HG03439 (cell line): Measurements from ENCODE around the gene TCF3.

ENCODE experiments used
- ATAC-seq: cut with Tn5 transposase; IDR thresholded peaks from one replicate; pipeline ENCODE4 v1.9.1; 2021; ENCODE audit warnings: mild to moderate bottlenecking, moderate library complexity; ENCODE audit not compliant: unreplicated experiment

The TCF3 gene

GRCh38 chr19:1631557-1632100 lies 20.8 kb downstream of the TCF3 start:
- ATAC-seq: no peak

DNA sequence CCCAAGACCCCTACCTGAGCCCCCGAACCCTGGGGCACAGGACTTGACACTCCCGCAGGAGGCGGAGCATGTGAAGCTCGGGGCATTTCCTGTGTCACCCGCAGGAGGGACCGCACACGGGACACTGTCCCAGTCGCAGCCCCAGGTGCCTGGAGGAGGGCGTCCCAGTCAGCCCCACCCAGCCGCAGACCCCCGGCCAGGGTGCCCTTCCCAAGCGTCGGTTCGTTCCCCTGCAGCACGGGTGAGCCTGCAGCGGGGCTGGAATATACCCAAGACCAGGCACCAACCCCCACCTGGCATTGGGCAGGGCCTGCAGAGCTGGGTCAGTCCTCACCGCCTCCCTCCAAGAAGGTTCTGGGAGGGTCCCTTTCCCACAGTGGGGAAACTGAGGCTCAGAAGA lies 21.6 kb downstream of the TCF3 start:
- ATAC-seq: no peak

GRCh38 chr19:1630012-1630411 lies 22.4 kb downstream of the TCF3 start:
- no peak for ATAC-seq

GRCh38 chr19:1629256-1629808 lies 23.1 kb downstream of the TCF3 start:
- ATAC-seq: no peak

- ATAC-seq: no peak
Measured at GRCh38 chr19:1627194-1627593, 25.2 kb downstream of the TCF3 start.

- ATAC-seq: no peak
Measured at GRCh38 chr19:1626417-1627010, 25.9 kb downstream of the TCF3 start.

DNA sequence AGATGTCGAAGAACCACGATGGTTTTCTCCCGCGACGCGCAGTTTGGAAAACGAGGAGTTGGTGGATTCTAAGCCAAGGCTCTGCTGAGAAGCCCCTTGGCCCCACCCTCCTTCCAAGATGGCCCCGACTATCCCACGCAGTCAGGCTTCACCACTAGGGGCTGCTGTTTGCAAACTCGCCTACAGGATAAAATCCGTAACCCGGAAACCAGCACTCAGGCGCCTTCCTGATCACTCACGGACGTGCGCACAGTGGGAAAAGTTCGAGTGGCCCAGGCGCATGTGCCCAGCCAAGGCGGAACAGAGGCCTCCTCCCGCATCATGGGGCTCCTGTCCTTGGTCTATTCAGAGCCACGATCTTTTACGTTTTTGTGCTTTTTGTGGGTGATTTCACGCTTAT lies 28.0 kb downstream of the TCF3 start:
- ATAC-seq: no peak

DNA sequence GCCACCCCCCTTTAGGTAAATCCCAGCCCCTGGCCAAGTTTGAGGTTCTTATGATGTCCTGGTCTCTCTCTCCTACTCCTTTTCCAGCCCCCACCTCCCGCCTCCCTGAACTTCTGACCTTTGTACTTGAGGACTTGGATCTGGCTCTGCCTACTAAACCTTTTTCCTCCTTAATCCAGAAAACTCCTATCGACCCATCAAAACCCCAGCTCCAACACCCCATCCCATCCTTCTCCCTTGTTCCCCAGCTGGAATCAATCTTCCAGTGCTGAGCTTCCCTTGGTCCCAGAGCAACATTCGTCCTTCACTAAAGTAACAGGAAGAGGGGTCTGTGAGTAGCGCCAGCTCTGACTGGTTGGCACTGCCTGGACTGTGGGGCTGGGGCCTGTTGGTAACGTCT lies 29.9 kb downstream of the TCF3 start:
- ATAC-seq: no peak

DNA sequence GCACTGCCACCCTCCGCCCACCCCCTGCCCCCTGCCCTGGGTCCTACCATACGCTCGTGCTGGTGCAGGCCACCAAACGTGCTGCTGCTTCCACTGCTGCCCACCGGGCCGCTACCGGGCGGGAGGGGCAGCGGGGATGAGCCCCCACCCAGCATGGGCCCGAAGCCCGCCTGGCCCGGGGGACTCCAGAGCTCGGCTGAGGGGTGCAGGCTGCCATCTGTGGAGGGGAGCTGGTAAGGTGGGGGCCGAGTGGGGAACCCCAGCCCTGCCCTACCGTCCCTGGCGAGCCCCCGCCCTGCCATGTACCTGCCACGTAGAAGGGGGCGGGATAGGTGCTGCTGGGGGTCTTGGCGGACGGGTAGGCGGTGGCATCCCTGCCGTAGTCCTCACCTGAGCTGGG lies 30.4 kb downstream of the TCF3 start:
- no peak for ATAC-seq

- no peak for ATAC-seq
Measured at GRCh38 chr19:1621574-1621973, 30.8 kb downstream of the TCF3 start.

GRCh38 chr19:1621021-1621420 lies 31.4 kb downstream of the TCF3 start:
- ATAC-seq: no peak

GRCh38 chr19:1620502-1620901 lies 31.9 kb downstream of the TCF3 start:
- no peak for ATAC-seq

GRCh38 chr19:1619703-1620102 lies 32.7 kb downstream of the TCF3 start:
- ATAC-seq: no peak

DNA sequence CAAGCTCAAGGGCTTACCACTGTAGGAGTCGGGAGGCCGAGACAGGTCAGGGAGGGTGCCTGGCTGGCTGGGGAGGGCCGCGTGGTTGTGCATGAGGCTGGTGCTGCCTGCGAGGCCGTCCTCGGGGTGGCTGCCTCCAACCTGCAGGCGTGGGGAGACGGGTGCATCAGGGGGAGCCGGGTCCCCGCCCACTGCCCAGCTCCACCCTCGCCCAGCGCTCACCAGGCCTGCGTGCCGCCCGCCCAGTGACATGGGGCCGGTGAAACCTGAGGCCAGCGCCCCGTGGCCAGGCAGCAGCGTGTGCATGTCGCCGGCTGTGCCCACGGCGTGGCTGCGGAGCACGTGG lies 33.3 kb downstream of the TCF3 start:
- no peak for ATAC-seq

GRCh38 chr19:1618157-1619093 lies 34.0 kb downstream of the TCF3 start:
- ATAC-seq: no peak

GRCh38 chr19:1616875-1617274 lies 35.5 kb downstream of the TCF3 start:
- no peak for ATAC-seq

DNA sequence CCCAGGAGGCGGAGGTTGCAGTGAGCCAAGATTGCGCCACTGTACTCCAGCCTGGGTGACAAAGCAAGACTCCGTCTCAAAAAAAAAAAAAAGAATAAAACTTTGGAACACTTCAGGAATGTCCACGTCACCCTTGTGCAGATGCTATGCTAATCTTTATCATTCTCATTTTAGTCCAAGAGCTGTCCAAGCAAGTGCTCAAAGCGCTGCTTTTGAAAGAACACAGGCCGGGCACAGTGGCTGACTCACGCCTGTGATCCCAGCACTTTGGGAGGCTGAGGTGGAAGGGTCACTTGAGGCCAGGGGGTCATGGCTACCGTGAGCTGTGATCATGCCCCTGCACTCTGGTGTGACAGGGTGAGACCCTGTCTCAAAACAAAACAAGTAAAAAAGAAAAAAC lies 36.0 kb downstream of the TCF3 start:
- ATAC-seq: no peak

GRCh38 chr19:1615156-1615765 lies 37.2 kb downstream of the TCF3 start:
- no peak for ATAC-seq

GRCh38 chr19:1613808-1614570 lies 38.4 kb downstream of the TCF3 start:
- no peak for ATAC-seq

DNA sequence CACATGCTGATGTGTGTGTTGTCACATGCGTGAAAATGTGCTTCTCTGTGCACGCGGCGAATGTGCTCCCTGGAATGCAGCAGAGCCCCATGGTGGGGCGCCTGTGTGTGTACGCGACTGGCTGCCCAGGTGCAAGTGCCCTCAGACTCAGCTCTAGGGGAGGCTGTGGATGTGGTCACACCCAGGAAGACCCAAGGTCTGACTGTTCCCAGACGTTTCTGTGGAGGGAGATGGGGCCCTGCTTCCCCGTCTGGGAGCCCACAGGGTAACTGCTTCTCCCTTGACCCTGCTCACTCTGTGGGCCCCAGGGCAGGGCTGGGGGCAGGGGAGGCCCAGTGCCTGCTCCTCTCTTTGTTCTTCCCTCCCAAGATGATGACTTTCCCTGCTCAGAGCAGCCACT lies 39.3 kb downstream of the TCF3 start:
- ATAC-seq: no peak
